ENCODE measurements around the gene ROPN1B. TPM values are rescaled to one million over a fixed set of nuclear protein-coding genes. Genes with fewer than 3 reads are reported as not detected.

The ROPN1B gene
- total and polyA plus RNA-seq, 2 of the 8 experiments (the other 6 are each of a cell fraction or from before 2014, with no cell fraction given), result 0.30 TPM; not detected in 1

DNA sequence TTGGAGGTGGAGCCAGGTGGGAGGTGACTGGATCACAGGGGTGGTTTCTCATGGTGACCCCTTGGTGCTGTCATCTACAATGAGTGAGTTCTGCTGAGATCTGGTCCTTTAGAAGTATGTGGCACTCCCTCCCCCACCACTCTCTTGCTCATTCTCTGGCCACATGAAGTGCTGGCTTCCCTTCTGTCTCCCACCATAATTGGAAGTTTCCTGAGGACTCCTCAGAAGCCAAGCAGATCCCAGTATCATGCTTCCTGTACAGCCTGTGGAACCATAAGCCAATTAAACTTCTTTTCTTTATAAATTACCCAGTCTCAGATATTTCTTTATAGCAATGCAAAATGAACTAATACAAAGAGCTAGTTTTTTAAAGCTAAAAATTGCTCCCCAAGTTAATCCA is 60.3 kb downstream of the ROPN1B start:
- peaks cover 0 to 9% (median 2%) of the 10 kb centered on the region in 4 experiments; a peak in 3 of 7 replicates for H3K4me1 ChIP-seq (replicated peaks in 1 of 4; ENCODE audit: control insufficient read depth in 3 of 4, insufficient read depth in 4 of 4, low read length in 3 of 4)
- no peak overlapping the region for H2AK5ac ChIP-seq (ENCODE audit: low read depth, low read length)
- H4K8ac ChIP-seq (ENCODE audit: extremely low read depth, insufficient read depth, low read length), result no peak overlapping the region
- H3K14ac ChIP-seq (ENCODE audit: insufficient read length), result no peak overlapping the region
- H3K4me3 ChIP-seq (ENCODE audit: extremely low read depth in 1 of 4, insufficient read depth in 2 of 4, low read depth in 3 of 4, low read length in 4 of 4), result no peak overlapping the region
- H2BK20ac ChIP-seq (ENCODE audit: low read length), result no peak overlapping the region
- ChIA-PET POLR2A (ENCODE audit: partially characterized antibody) (no interaction called here), CTCF (ENCODE audit: partially characterized antibody) (no interaction called here)
- H3K79me1 ChIP-seq (ENCODE audit: low read depth, low read length), result no peaks in the 10 kb centered on the region
- H3K23ac ChIP-seq (ENCODE audit: insufficient read length), result no peak overlapping the region
- peaks cover 24 to 26% of the 10 kb centered on the region in 2 experiments for H3K9me3 ChIP-seq (ENCODE audit: insufficient read depth in 2 of 2, low read depth in 1 of 2, low read length in 1 of 2)
- no peaks in the 10 kb centered on the region for H4K20me1 ChIP-seq (replicated peaks in 1 of 2; ENCODE audit: control insufficient read depth in 1 of 2, insufficient read depth in 2 of 2, low read length in 2 of 2)
- H3K4me2 ChIP-seq (ENCODE audit: insufficient read depth in 1 of 2, low read depth in 2 of 2, low read length in 2 of 2), result no peak overlapping the region
- H2BK120ac ChIP-seq (replicated peaks; ENCODE audit: low read depth, low read length), result no peak overlapping the region
- no peaks in the 10 kb centered on the region for H3K27me3 ChIP-seq (replicated peaks in 1 of 4; ENCODE audit: control insufficient read depth in 3 of 4, extremely low read depth in 1 of 4, insufficient read depth in 3 of 4, low read length in 3 of 4)
- no peak overlapping the region for H2AFZ ChIP-seq (ENCODE audit: low read length)
- H2BK5ac ChIP-seq (ENCODE audit: low read depth, low read length), result no peak overlapping the region
- H3K23me2 ChIP-seq (ENCODE audit: low read depth, low read length), result no peaks in the 10 kb centered on the region
- H2BK15ac ChIP-seq (ENCODE audit: low read length), result no peak overlapping the region
- no peak overlapping the region for H3K4ac ChIP-seq (replicated peaks; ENCODE audit: insufficient read length, low read depth, low read length)
- no peak overlapping the region for H3K18ac ChIP-seq (ENCODE audit: extremely low read depth, low read length)
- no peak overlapping the region for H4K5ac ChIP-seq (ENCODE audit: insufficient read length, low read depth, low read length)
- DNase-seq (ENCODE audit: low read depth in 1 of 2, low spot score in 2 of 2) (no peak), FAIRE-seq (no peak)
- H3K9ac ChIP-seq (replicated peaks in 1 of 4; ENCODE audit: extremely low read depth in 1 of 4, low read depth in 3 of 4, low read length in 3 of 4), result no peak overlapping the region
- H3K56ac ChIP-seq (replicated peaks; ENCODE audit: insufficient read length, low read depth, low read length), result no peak overlapping the region
- H3K27ac ChIP-seq (ENCODE audit: low read depth, low read length), result no peak overlapping the region
- H3K79me2 ChIP-seq (ENCODE audit: control insufficient read depth in 1 of 2, insufficient read depth in 2 of 2, low read length in 2 of 2), result no peaks in the 10 kb centered on the region
- H3K36me3 ChIP-seq (ENCODE audit: control insufficient read depth in 2 of 4, insufficient read depth in 4 of 4, low read length in 3 of 4), result peaks cover 0 to 3% (median 1%) of the 10 kb centered on the region in 4 experiments; a peak in 2 of 8 replicates
- no peak overlapping the region for H4K91ac ChIP-seq (replicated peaks; ENCODE audit: insufficient read length, low read length)
- no peak overlapping the region for H2BK12ac ChIP-seq (ENCODE audit: low read depth, low read length)
- TF ChIP-seq TAF1 (IDR thresholded peaks at IDR 0.05; ENCODE audit: low read depth, low read length) (no peak), GABPA (IDR thresholded peaks at IDR 0.05; ENCODE audit: borderline replicate concordance, insufficient read depth, low read length) (no peak), SP1 (IDR thresholded peaks at IDR 0.05; ENCODE audit: low read depth, low read length) (no peak), KDM5A (IDR thresholded peaks at IDR 0.05; ENCODE audit: low read length) (no peak), SIN3A (conservative IDR thresholded peaks at IDR 0.05 in 1 of 2, IDR thresholded peaks at IDR 0.05 in 1 of 2; ENCODE audit: low read depth in 1 of 2, low read length in 2 of 2) (no peak), BACH1 (IDR thresholded peaks at IDR 0.05; ENCODE audit: low read length) (no peak), CHD2 (IDR thresholded peaks at IDR 0.05; ENCODE audit: low read length) (no peak), YY1 (IDR thresholded peaks at IDR 0.05; ENCODE audit: low read depth, low read length) (no peak), HDAC2 (IDR thresholded peaks at IDR 0.05; ENCODE audit: borderline replicate concordance in 1 of 2, low read depth in 2 of 2, low read length in 2 of 2) (no peak), SUZ12 (IDR thresholded peaks at IDR 0.05; ENCODE audit: low read length) (no peak), BCL11A (IDR thresholded peaks at IDR 0.05; ENCODE audit: low read depth in 2 of 2, low read length in 2 of 2) (no peak)
